Adrenal gland (tissue), 12 donors: Measurements from ENCODE around the gene KLF13. TPM values are rescaled to one million over a fixed set of nuclear protein-coding genes. Genes with fewer than 3 reads are reported as not detected.

Experiments
- DNase-seq, 7 donors: peaks; one replicate each; pipeline ENCODE4 v3.0.0-alpha.2; 2019 to 2020
- H3K27ac ChIP-seq, 5 donors: fragments of 200-600 bp; sonication (generic) in 4 of 5; 1 replicate in 3 of 5; 2 replicates in 2 of 5; pipeline versions ENCODE4 v1.5.1 to v1.8.0; 2016 to 2020; ENCODE audit warnings: mild to moderate bottlenecking in 1 of 5
- H3K27me3 ChIP-seq: fragments of 200-600 bp; 2 replicates; pipeline ENCODE4 v1.8.0; 2021
- H3K36me3 ChIP-seq, 2 donors: fragments of 200-600 bp; replicated peaks in 1 of 2; 1 replicate in 1 of 2; 2 replicates in 1 of 2; pipeline versions ENCODE4 v1.5.1 to v1.8.0; 2018 to 2022
- H3K4me1 ChIP-seq, 2 donors: fragments of 200-600 bp; replicated peaks in 1 of 2; 1 replicate in 1 of 2; 2 replicates in 1 of 2; pipeline versions ENCODE4 v1.5.1 to v1.8.0; 2018 to 2021
- H3K4me3 ChIP-seq, 4 donors: fragments of 200-600 bp; sonication (generic) in 3 of 4; one replicate each; pipeline ENCODE4 v1.5.1; 2016 to 2018
- H3K9me3 ChIP-seq, 3 donors: fragments of 200-600 bp; sonication (generic) in 1 of 3; replicated peaks in 1 of 3; 1 replicate in 2 of 3; 2 replicates in 1 of 3; pipeline versions ENCODE4 v1.5.1 to v1.8.0; 2016 to 2021
- CTCF ChIP-seq, 6 experiments: fragments of 450-650 bp in 4 of 6; fragments of 200-600 bp in 2 of 6; sonication (generic) in 1 of 6; IDR thresholded peaks; 1 replicate in 5 of 6; 2 replicates in 1 of 6; pipeline versions ENCODE4 v1.5.1 to v1.8.0; 2016 to 2021; ENCODE audit warnings: antibody characterized with exemption in 6 of 6, mild to moderate bottlenecking in 2 of 6, moderate library complexity in 1 of 6
- POLR2A ChIP-seq, 2 donors: fragments of 450-650 bp; IDR thresholded peaks; one replicate each; pipeline ENCODE4 v1.6.1; 2017; ENCODE audit warnings: antibody characterized with exemption in 2 of 2, mild to moderate bottlenecking in 2 of 2, moderate library complexity in 1 of 2
- WGBS, 4 donors: extraction: QIAGEN DNeasy Blood & Tissue Kit in 2 of 4; methylation state at CpG; one replicate each; pipeline versions ENCODE4 v1.1.5 to v1.1.7; 2013 to 2017; 5-methylcytosine and 5-hydroxymethylcytosine counted together
- intact Hi-C, 2 donors: fragments of 100-400 bp; cut with DNase I; formaldehyde crosslinking; loops; one replicate each; pipeline versions ENCODE4 v1.14.1 to v1.15.0; 2022 to 2023
- polyA plus RNA-seq, 3 donors: library from polyadenylated mRNA; stranded (reverse); fragments of 200-250 nt in 2 of 3; fragments of 350-450 nt in 1 of 3; fragmentation: Illumina TruSeq in 1 of 3; extraction: RNeasy Lipid Tissue Mini Kit (QIAGEN cat#74804) in 1 of 3; gene quantifications; one replicate each; pipeline ENCODE4 v1.2.3, GENCODE V29; 2013 to 2014
- total RNA-seq, 9 donors: library from RNA; depleted of rRNA in 4 of 9; stranded (reverse); fragments of >200 nt in 4 of 9; fragments of 120-200 nt in 1 of 9; fragmentation: NEBNext Ultra II Directional in 1 of 9; extraction: Animal tissue kit (Norgen Biotek cat#: 25700) in 1 of 9; gene quantifications; one replicate each; pipeline versions ENCODE4 v1.1.0 to v1.2.4, GENCODE V29; 2013 to 2023
- donor health status: healthy with polysubstance abuse.
- donor health status: Bipolar disorder and iron deficiency.
- donor health status: DM: yes; HTN: yes; CAD: no.
- donor health status: DM: no; HTN: no; CAD: no.
- donor health status: DM: no; HTN: no; CAD: no.
- donor health status: DM: yes; HTN: yes; CAD: no.

KLF13 gene
- total and polyA plus RNA-seq, 12 donors = 8.4 to 65.9 (median 31.9) TPM

DNA sequence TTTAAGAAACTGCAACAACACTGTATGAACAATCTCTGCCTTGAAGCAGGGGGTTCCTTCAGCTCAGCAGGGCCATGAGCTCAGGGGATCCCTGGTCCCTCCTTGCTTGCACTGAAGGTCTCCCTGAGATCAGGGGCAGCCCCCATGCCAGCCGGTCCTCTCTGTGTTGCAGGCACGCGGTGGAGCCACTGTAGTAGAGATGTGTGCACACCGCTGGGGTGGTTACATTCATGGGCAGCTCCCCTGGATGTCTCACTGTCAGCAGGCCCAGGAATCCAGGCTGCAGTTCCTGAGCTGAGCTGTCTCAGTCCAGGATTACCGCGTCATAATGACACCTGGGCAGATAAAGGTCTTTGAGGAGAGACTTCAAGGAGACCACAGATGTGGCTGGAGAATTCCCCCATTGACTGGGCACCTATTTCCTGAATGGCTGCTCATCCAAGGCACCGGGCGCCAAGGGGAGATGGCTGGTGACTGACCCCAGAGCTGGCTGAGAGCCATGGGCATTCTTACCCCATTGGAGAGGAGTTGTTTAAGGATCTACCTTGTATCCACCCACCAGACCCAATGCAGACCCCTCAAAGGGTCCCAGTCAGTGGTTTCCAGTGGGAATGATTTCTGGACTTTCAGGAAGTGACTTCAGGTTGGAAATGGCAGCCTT is 10.4 kb upstream of the KLF13 start:
- no peak overlapping the region for H3K4me3 ChIP-seq
- no peak overlapping the region for H3K27ac ChIP-seq
- no peaks in the 10 kb centered on the region for H3K4me1 ChIP-seq
- no peaks in the 10 kb centered on the region for H3K9me3 ChIP-seq
- no peaks in the 10 kb centered on the region for H3K27me3 ChIP-seq
- no peaks in the 10 kb centered on the region for H3K36me3 ChIP-seq
- intact Hi-C loops = no loop called here
- no peak for DNase-seq
- WGBS, 4 donors = 87 to 93% (median 92%) methylated on average over 8 of the region's 8 CpGs; no CpG with 5 or more reads in 1 of the 4 donors
- no peak for TF ChIP-seq CTCF (IDR thresholded peaks at IDR 0.05)

- Histone ChIP-seq H3K4me1 (no peaks in the 10 kb centered on the region), H3K27me3 (no peaks in the 10 kb centered on the region), H3K9me3 (no peaks in the 10 kb centered on the region), H3K36me3 (no peaks in the 10 kb centered on the region), H3K4me3 (no peak overlapping the region), H3K27ac (no peak overlapping the region)
- intact Hi-C loops = no loop called here
- whole genome bisulfite sequencing, 4 donors = 91 to 94% (median 91%) methylated on average over 3 of the region's 3 CpGs
- TF ChIP-seq POLR2A (IDR thresholded peaks at IDR 0.05) (no peak), CTCF (IDR thresholded peaks at IDR 0.05) (no peak)
- DNase-seq = no peak
Measured at GRCh38 chr15:31317017-31317416, 9.6 kb upstream of the KLF13 start.

GRCh38 chr15:31317421-31318327 is 9.0 kb upstream of the KLF13 start:
- H3K4me3 ChIP-seq = no peak overlapping the region
- no peaks in the 10 kb centered on the region for H3K36me3 ChIP-seq
- TF ChIP-seq POLR2A (IDR thresholded peaks at IDR 0.05) (no peak), CTCF (IDR thresholded peaks at IDR 0.05) (no peak)
- no peak overlapping the region for H3K27ac ChIP-seq
- WGBS, 4 donors = 77 to 79% (median 78%) methylated on average over 20 to 21 of the region's 21 CpGs
- no peaks in the 10 kb centered on the region for H3K9me3 ChIP-seq
- H3K4me1 ChIP-seq = no peaks in the 10 kb centered on the region
- H3K27me3 ChIP-seq = no peaks in the 10 kb centered on the region
- intact Hi-C loops = no loop called here
- DNase-seq = no peak

- intact Hi-C loops = no loop called here
- Histone ChIP-seq H3K27me3 (no peaks in the 10 kb centered on the region), H3K4me1 (no peaks in the 10 kb centered on the region), H3K27ac (no peak overlapping the region), H3K36me3 (no peaks in the 10 kb centered on the region), H3K4me3 (no peak overlapping the region), H3K9me3 (no peaks in the 10 kb centered on the region)
- no peak for DNase-seq
- whole genome bisulfite sequencing, 4 donors = 72 to 92% (median 88%) methylated on average over 2 to 4 of the region's 4 CpGs
- TF ChIP-seq POLR2A (IDR thresholded peaks at IDR 0.05) (no peak), CTCF (IDR thresholded peaks at IDR 0.05) (no peak)
Measured at GRCh38 chr15:31318429-31318828, 8.2 kb upstream of the KLF13 start.
